Measurements from ENCODE around the gene DAB1. TPM values are rescaled to one million over a fixed set of nuclear protein-coding genes. Genes with fewer than 3 reads are reported as not detected.
A peak's percentile ranks its signal among the peaks of the same experiment; 100 is the strongest.

The DAB1 gene
- total RNA-seq, 1 donor: not detected

- no peaks in the 10 kb centered on the region for H3K9me3 ChIP-seq (ENCODE audit: low read depth, low read length)
- H3K4me2 ChIP-seq (ENCODE audit: insufficient read depth, low read length): no peak overlapping the region
- no peak overlapping the region for H2AFZ ChIP-seq (ENCODE audit: low read length)
- TF ChIP-seq CTCF (IDR thresholded peaks at IDR 0.05; ENCODE audit: extremely low read depth, low read depth, low read length): no peak
- no peak overlapping the region for H3K27ac ChIP-seq (ENCODE audit: low read depth, low read length)
- H3K4me3 ChIP-seq (ENCODE audit: insufficient read depth, low read length): no peak overlapping the region
- H3K36me3 ChIP-seq (ENCODE audit: insufficient read depth, low read length): no peaks in the 10 kb centered on the region
- no peaks in the 10 kb centered on the region for H3K79me2 ChIP-seq (ENCODE audit: insufficient read depth, low read length)
- H4K20me1 ChIP-seq (ENCODE audit: insufficient read depth, low read length): no peaks in the 10 kb centered on the region
- H3K27me3 ChIP-seq (ENCODE audit: insufficient read depth, low read length): no peaks in the 10 kb centered on the region
- H3K4me1 ChIP-seq (ENCODE audit: insufficient read depth, low read length): no peaks in the 10 kb centered on the region
- DNase-seq (ENCODE audit: insufficient read length, low spot score, missing footprints): no peak
Measured at GRCh38 chr1:56995414-56996100, 428.3 kb downstream of the DAB1 start.

GRCh38 chr1:56993475-56993874 lies 430.4 kb downstream of the DAB1 start:
- no peak for TF ChIP-seq CTCF (IDR thresholded peaks at IDR 0.05; ENCODE audit: extremely low read depth, low read depth, low read length)
- Histone ChIP-seq H3K27me3 (ENCODE audit: insufficient read depth, low read length) (no peaks in the 10 kb centered on the region), H3K36me3 (ENCODE audit: insufficient read depth, low read length) (no peaks in the 10 kb centered on the region), H3K4me3 (ENCODE audit: insufficient read depth, low read length) (no peak overlapping the region), H3K9me3 (ENCODE audit: low read depth, low read length) (no peaks in the 10 kb centered on the region), H3K79me2 (ENCODE audit: insufficient read depth, low read length) (no peaks in the 10 kb centered on the region), H4K20me1 (ENCODE audit: insufficient read depth, low read length) (no peaks in the 10 kb centered on the region), H3K4me2 (ENCODE audit: insufficient read depth, low read length) (no peak overlapping the region), H3K27ac (ENCODE audit: low read depth, low read length) (no peak overlapping the region), H3K4me1 (ENCODE audit: insufficient read depth, low read length) (no peaks in the 10 kb centered on the region), H2AFZ (ENCODE audit: low read length) (no peak overlapping the region)
- peak; percentile 26 for DNase-seq (ENCODE audit: insufficient read length, low spot score, missing footprints)

- no peaks in the 10 kb centered on the region for H3K4me1 ChIP-seq (ENCODE audit: insufficient read depth, low read length)
- no peak overlapping the region for H3K4me2 ChIP-seq (ENCODE audit: insufficient read depth, low read length)
- H3K27me3 ChIP-seq (ENCODE audit: insufficient read depth, low read length): no peaks in the 10 kb centered on the region
- H4K20me1 ChIP-seq (ENCODE audit: insufficient read depth, low read length): no peaks in the 10 kb centered on the region
- no peaks in the 10 kb centered on the region for H3K36me3 ChIP-seq (ENCODE audit: insufficient read depth, low read length)
- TF ChIP-seq CTCF (IDR thresholded peaks at IDR 0.05; ENCODE audit: extremely low read depth, low read depth, low read length): no peak
- DNase-seq (ENCODE audit: insufficient read length, low spot score, missing footprints): no peak
- no peaks in the 10 kb centered on the region for H3K79me2 ChIP-seq (ENCODE audit: insufficient read depth, low read length)
- H3K4me3 ChIP-seq (ENCODE audit: insufficient read depth, low read length): no peak overlapping the region
- H3K27ac ChIP-seq (ENCODE audit: low read depth, low read length): no peak overlapping the region
- H3K9me3 ChIP-seq (ENCODE audit: low read depth, low read length): no peaks in the 10 kb centered on the region
- H2AFZ ChIP-seq (ENCODE audit: low read length): peak overlapping the region; percentile 35
Measured at GRCh38 chr1:56992318-56993125, 431.3 kb downstream of the DAB1 start.

GRCh38 chr1:56991576-56991975 lies 432.3 kb downstream of the DAB1 start:
- Histone ChIP-seq H3K79me2 (ENCODE audit: insufficient read depth, low read length) (no peaks in the 10 kb centered on the region), H3K36me3 (ENCODE audit: insufficient read depth, low read length) (no peaks in the 10 kb centered on the region), H2AFZ (ENCODE audit: low read length) (no peak overlapping the region), H3K9me3 (ENCODE audit: low read depth, low read length) (no peaks in the 10 kb centered on the region), H3K27me3 (ENCODE audit: insufficient read depth, low read length) (no peaks in the 10 kb centered on the region), H3K27ac (ENCODE audit: low read depth, low read length) (no peak overlapping the region), H3K4me2 (ENCODE audit: insufficient read depth, low read length) (no peak overlapping the region), H3K4me1 (ENCODE audit: insufficient read depth, low read length) (no peaks in the 10 kb centered on the region), H4K20me1 (ENCODE audit: insufficient read depth, low read length) (no peaks in the 10 kb centered on the region), H3K4me3 (ENCODE audit: insufficient read depth, low read length) (no peak overlapping the region)
- TF ChIP-seq CTCF (IDR thresholded peaks at IDR 0.05; ENCODE audit: extremely low read depth, low read depth, low read length): no peak
- no peak for DNase-seq (ENCODE audit: insufficient read length, low spot score, missing footprints)

Data from osteoblast (primary cell).